HTR-8/SVneo (cell line): ENCODE results near the gene MTMR10.
A peak's percentile ranks its signal among the peaks of the same experiment; 100 is the strongest.

Experiments used
- DNase-seq: peaks from one replicate; pipeline ENCODE4 v3.0.0; 2011; ENCODE audit warnings: low spot score, mixed read lengths; ENCODE audit not compliant: insufficient read length
- FAIRE-seq: peaks from 2 replicates; lab custom pipeline; 2011; peaks lifted over from hg19 to GRCh38; lab: Jason Lieb, UNC

Gene MTMR10

DNA sequence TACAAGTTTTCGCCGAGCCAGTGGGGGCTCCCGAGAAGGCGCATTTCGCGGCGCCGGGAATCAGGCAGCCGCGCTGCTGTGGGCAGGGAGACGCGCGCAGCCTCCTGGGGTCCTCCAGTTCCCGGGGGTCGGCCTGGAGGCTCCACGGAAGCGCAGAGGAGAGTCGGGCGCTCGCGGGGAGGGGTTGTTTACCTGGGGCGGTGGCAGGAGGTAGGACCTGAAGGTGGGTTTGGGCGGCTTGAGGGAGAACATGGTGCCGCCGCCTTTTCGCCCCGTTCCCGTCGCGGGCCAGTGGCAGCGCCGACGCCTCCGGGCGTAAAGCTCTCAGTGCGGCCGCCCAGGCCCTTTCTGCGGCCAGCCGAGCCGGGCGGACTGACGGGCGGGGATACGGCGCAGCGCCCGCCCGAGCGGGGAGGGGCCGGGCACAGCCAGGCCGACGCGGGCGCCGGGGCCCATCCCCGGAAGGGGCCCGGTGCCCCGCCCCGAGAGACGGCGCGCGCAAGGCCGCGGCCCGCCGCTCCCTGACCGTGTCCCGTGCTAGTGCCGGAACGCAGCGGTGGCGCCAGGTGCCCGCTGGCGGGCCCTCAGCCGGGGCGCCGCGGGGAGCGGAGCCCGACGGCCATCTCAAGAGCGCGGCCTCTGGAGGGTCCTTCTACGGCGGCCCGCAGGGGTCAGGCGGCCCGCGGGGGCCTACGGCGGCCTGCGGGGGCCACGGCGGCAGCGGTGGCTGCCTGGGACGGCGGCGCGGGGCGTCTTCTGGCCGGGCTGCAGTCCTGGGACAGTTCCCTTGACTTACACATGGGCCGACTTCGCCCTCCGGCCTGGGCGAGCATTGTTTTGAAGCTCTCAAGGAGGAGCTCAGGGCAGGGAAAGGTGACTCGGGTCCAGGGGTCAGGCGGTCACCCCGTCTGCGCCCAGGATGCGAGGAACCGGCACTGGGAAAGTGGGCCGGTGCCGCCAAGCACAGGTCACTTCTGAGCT is at the start of gene MTMR10:
Gene MTMR10, minus strand, starts transcription at position 374 of the 981 bp plus-strand sequence. Its CDS starts 122 bp downstream, at position 252.
- FAIRE-seq (peak; percentile 31), DNase-seq (peak; percentile 73)

GRCh38 chr15:31040611-31041010 is 49.2 kb upstream of the MTMR10 start:
- no peak for FAIRE-seq

GRCh38 chr15:31039961-31040360 is 48.5 kb upstream of the MTMR10 start:
- FAIRE-seq (no peak), DNase-seq (no peak)

More at GRCh38 chr15:31040611-31041010, 49.2 kb upstream of the MTMR10 start:
- DNase-seq, result no peak

GRCh38 chr15:31037731-31038477 is 46.5 kb upstream of the MTMR10 start:
- no peak for FAIRE-seq
- no peak for DNase-seq

GRCh38 chr15:31036783-31037182 is 45.4 kb upstream of the MTMR10 start:
- FAIRE-seq (no peak), DNase-seq (no peak)

DNA sequence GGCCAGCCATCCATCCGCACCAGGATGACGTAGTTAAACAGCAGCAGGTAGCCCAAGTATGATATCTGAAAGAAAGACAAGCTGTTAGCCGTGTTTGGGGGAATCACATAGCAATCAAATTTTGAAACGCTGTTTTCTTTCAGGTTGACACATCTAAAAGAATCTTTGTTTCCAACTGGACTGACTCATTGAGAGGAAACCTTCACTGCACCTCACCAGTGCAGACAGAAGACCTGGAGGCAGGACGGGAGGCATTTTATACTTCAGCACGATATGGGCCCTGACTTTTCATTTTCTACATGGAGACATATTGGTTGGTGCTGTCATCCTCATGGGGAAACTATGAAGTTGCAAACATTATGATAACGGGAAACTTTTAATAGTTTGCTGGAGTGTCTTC is 44.2 kb upstream of the MTMR10 start:
- FAIRE-seq (no peak), DNase-seq (no peak)

DNA sequence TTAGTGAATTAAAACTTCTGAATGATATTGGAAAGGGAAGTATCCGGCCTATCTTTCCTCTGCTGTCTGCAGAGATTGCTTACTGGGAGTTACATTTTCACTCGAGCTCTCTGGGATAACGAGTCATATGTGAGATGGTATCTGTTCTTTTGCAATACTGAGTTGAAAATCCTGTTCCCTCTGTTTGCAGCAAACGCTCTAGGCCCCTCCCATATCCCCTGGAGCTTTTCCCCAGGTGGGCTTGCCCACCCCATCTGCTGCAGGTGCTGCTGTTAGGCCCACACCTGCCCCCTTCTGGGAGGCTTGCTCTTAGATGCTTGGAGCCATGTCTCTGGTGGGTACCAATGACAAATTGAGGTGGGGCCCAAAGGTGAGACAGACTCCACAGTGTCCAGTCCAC is 42.7 kb upstream of the MTMR10 start:
- FAIRE-seq (peak; percentile 65), DNase-seq (no peak)

GRCh38 chr15:31032961-31033371 is 41.5 kb upstream of the MTMR10 start:
- no peak for FAIRE-seq
- DNase-seq, result no peak

- FAIRE-seq, result no peak
- DNase-seq, result no peak
Observed at GRCh38 chr15:31031471-31032067, 40.1 kb upstream of the MTMR10 start.

DNA sequence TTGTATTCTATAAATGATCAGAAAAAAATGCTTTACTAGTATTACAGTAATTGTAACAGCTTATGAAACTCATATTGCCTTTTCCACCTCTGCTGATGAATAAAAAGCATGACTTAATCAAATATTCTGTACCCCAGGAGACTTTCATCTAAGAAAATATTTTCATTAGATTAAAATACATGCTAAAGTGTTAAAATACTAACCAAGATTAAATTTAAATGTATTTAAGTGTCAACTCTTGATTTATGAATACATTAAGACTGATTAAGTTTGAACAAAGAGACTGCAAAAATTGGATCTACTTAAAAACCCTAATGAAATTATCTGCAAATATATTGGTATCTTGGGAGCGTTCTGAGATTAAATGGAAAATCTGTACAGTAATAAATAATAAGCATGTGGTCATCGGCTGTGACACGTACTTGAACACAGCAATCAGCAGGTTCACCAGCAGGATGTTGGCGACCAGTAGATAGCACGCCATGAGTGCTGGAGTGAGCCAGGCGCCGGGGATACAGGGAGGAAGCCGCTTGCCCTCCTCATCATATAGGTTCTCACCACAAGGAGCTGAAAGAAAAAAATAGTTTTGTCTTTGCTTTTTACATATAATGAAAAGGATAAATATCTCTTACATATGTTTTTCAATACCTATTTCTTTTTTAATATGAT is 36.6 kb upstream of the MTMR10 start:
- DNase-seq (no peak), FAIRE-seq (no peak)

DNA sequence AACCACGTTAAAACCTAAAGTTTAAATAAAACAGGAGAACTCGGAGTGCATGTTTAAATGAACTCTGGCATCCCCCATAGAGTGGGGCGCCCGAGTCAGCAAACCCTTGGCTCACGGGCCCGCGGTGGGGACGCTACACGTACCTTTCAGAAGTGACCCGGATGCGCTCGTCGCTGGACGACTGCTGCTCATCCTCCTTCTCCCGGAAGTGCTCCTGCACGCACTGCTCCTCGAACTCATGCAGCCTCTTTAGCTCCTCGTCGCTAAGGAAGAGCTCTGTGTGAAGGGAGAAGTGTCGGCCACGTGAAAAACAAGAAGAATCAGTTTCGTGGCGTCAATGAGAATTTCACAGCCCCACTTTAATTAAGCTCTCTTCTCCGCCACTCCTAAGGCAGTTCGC is 34.6 kb upstream of the MTMR10 start:
- DNase-seq (no peak), FAIRE-seq (no peak)

DNA sequence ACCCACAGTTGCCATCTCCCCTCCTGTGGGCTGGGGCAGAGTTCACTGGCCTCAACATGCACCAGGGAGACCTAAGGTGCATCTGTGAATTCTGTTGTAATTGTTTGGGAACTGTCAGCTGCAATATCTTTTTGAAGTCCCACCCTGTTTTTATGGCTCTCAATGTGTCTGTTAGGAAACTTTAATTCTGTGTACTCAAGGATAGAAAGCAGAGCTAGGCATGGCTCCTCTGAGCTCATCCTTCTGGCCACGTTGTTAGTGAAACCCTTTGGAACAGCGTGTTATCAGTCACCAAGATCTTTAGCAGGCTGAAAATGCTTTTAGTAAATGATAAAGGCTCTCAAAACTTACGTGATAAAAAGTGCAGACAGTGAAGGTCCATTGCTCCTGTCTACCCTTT is 33.6 kb upstream of the MTMR10 start:
- DNase-seq (peak; percentile 10), FAIRE-seq (peak; percentile 20)

GRCh38 chr15:31024330-31024729 is 32.9 kb upstream of the MTMR10 start:
- peak; percentile 91 for FAIRE-seq

DNA sequence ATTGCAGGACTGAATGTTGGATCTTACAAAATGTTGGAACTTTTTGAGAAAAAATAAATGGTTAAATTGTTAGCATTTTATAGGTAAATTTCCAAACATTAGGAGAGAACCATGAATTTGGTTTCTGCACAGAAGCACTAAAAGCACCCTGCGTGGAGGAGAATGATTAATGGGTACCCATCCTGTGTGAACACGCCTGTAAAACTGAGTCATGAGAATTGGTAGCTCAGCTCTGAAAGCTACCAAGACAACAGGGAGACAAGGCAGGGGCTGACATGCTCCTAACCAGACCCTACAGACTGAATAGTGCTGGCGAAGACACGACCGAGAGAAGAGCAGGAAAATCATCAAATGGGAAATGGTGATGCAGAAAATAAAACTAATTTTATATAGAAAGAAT is 32.4 kb upstream of the MTMR10 start:
- no peak for DNase-seq
- FAIRE-seq, result no peak

More at GRCh38 chr15:31024330-31024729, 32.9 kb upstream of the MTMR10 start:
- peak; percentile 89 for DNase-seq

- FAIRE-seq (no peak), DNase-seq (no peak)
Observed at GRCh38 chr15:31021067-31021665, 29.7 kb upstream of the MTMR10 start.

DNA sequence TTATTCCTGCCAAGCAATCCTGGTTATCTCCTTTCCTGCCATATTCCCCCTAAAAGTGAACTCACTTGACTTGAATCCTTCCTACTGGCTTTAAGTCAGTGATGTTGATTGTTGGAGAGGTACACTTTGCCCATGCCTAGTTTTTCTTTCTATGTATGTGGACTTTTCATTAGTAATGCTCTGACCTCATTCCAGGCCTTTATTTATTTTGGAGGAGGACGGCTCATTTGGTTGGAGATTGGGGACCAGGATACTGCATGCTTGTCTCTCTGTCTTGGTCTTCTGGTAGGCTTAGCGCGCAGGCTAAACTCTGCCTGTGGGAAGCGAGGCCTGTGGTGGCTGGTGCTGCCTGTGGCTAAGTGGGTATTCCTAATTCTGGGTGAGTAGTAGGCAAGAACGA is 29.1 kb upstream of the MTMR10 start:
- FAIRE-seq, result no peak
- no peak for DNase-seq

GRCh38 chr15:31019986-31020385 is 28.6 kb upstream of the MTMR10 start:
- DNase-seq (no peak), FAIRE-seq (no peak)

DNA sequence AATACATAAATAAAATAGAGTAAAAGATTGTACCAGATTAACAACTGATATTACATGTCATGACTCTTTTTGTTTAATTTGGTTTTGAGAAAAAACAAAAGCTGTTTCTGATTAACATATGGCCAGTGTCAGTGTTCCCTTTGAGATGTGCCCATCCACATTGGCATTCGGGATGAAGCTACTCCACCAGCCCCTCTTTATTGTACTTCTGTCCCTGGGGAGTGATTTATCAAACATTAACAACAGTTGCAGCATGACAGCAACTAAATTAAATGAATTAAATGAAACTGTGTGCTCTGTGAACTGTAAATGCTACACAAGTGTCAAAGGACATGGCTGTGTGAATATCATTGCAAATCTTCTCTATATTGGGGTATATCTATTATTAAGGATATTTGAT is 25.9 kb upstream of the MTMR10 start:
- FAIRE-seq, result no peak
- no peak for DNase-seq

DNA sequence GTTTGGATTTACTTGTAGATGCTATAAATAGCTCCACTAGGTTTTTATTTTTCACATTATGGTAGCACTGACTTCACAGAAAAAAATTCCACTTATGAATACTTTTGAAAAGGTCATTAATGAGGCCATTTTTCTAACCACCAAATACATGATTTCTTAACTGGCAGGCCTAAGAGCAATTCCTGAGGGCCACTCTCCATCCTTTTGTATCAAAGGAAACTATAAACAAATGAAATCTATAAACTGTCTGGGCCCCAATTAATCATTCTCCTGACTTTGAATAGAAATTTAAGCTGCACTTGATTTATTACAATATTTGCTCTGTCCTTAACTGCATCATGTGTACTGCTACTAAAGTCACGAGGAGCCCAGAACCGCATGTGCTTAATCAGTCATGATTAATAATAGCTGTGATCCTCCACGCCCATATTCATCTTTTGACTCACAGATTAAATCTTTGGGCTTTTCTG is 25.1 kb upstream of the MTMR10 start:
- FAIRE-seq (no peak), DNase-seq (peak; percentile 17)

DNA sequence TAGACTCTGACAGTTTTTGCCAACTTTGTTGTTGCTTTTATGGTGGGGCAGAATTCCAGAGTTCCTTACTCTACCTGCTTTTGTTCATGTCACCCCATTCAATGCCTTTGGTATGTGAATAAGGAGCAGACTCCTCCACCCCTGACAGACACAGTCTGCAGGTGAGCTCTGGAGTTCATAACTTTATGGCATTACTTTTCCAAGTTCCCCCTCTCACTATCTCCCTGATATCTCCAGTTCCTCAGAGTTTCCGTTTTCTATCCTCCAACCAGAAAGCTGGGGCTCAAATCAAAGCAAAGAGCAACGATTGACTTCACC is 23.1 kb upstream of the MTMR10 start:
- no peak for DNase-seq
- FAIRE-seq, result no peak
